SK-N-SH (cell line): ENCODE results near the gene TMEM245. TPM values are rescaled to one million over a fixed set of nuclear protein-coding genes. Genes with fewer than 3 reads are reported as not detected.

Experiments used
- CTCF ChIA-PET: fragments of 300-600, 350-600 bp; formaldehyde crosslinking; extraction: SDS; loops from one replicate; lab custom pipeline; 2021; lab: Yijun Ruan, JAX
- POLR2A ChIA-PET: fragments of 350-600 bp; sonication (Branson Sonifier 250); formaldehyde crosslinking; extraction: SDS; loops from one replicate; lab custom pipeline; 2020; ENCODE audit warnings: antibody characterized with exemption, inconsistent platforms; lab: Yijun Ruan, JAX
- DNase-seq: peaks from one replicate; pipeline ENCODE4 v3.0.0; 2012
- H2AFZ ChIP-seq: fragments of 200-600 bp; sonication (generic); 2 replicates; pipeline ENCODE4 v1.8.1; 2016; ENCODE audit warnings: antibody characterized with exemption, mild to moderate bottlenecking, low read depth
- H3F3A ChIP-seq: fragments of 200-600 bp; sonication (generic); replicated peaks from 2 replicates; pipeline ENCODE3; 2016; ENCODE audit warnings: antibody characterized with exemption, mild to moderate bottlenecking; ENCODE audit not compliant: insufficient read depth
- H3K27ac ChIP-seq, 2 experiments: fragments of 200-500 bp in 1 of 2; fragments of 200-600 bp in 1 of 2; sonication (Bioruptor generic) in 1 of 2; sonication (generic), shearing (Covaris generic) in 1 of 2; 2 replicates each; pipeline versions ENCODE4 v1.5.1 to v1.6.1; 2014 to 2016; ENCODE audit warnings: low read depth in 2 of 2, inconsistent platforms in 1 of 2, low read length in 1 of 2, mild to moderate bottlenecking in 1 of 2, mixed read lengths in 1 of 2
- H3K27me3 ChIP-seq: fragments of 200-600 bp; sonication (generic), shearing (Covaris generic); 2 replicates; pipeline ENCODE4 v1.6.1; 2016; ENCODE audit warnings: mixed run types; ENCODE audit not compliant: insufficient read depth
- H3K36me3 ChIP-seq, 2 experiments: fragments of 200-500 bp in 1 of 2; fragments of 200-600 bp in 1 of 2; sonication (Bioruptor generic) in 1 of 2; sonication (generic) in 1 of 2; replicated peaks in 1 of 2; 2 replicates each; pipeline versions ENCODE3 to v1.5.1; 2014 to 2016; ENCODE audit warnings: low read length in 1 of 2, mild to moderate bottlenecking in 1 of 2; ENCODE audit not compliant: insufficient read depth in 2 of 2, control insufficient read depth in 1 of 2
- H3K4me1 ChIP-seq, 2 experiments: fragments of 200-500 bp in 1 of 2; fragments of 200-600 bp in 1 of 2; sonication (Bioruptor generic) in 1 of 2; sonication (generic), shearing (Covaris generic) in 1 of 2; 2 replicates each; pipeline versions ENCODE4 v1.5.1 to v1.6.1; 2014 to 2016; ENCODE audit warnings: low read depth in 1 of 2, low read length in 1 of 2, mixed run types in 1 of 2; ENCODE audit not compliant: insufficient read depth in 2 of 2, control insufficient read depth in 1 of 2
- H3K4me2 ChIP-seq: fragments of 200-600 bp; sonication (generic), shearing (Covaris generic); 2 replicates; pipeline ENCODE4 v1.6.1; 2017; ENCODE audit warnings: mixed run types
- H3K4me3 ChIP-seq, 2 experiments: fragments of 200-500 bp in 1 of 2; fragments of 200-600 bp in 1 of 2; sonication (Bioruptor generic) in 1 of 2; sonication (generic), shearing (Covaris generic) in 1 of 2; 2 replicates each; pipeline versions ENCODE4 v1.5.1 to v1.8.1; 2014 to 2016; ENCODE audit warnings: low read depth in 2 of 2, inconsistent platforms in 1 of 2, low read length in 1 of 2, mild to moderate bottlenecking in 1 of 2, mixed read lengths in 1 of 2, moderate library complexity in 1 of 2
- H3K79me2 ChIP-seq: fragments of 200-600 bp; sonication (generic); 2 replicates; pipeline ENCODE4 v1.8.1; 2017; ENCODE audit warnings: mild to moderate bottlenecking; ENCODE audit not compliant: insufficient read depth
- H3K9ac ChIP-seq: fragments of 200-600 bp; sonication (generic); 2 replicates; pipeline ENCODE4 v1.6.1; 2017; ENCODE audit warnings: mixed run types
- H3K9me2 ChIP-seq: fragments of 200-600 bp; sonication (generic); 2 replicates; pipeline ENCODE4 v1.6.1; 2017; ENCODE audit warnings: mixed run types
- H3K9me3 ChIP-seq: fragments of 200-600 bp; sonication (generic); 2 replicates; pipeline ENCODE4 v1.6.1; 2017; ENCODE audit warnings: mixed run types, mild to moderate bottlenecking, moderate library complexity
- H4K20me1 ChIP-seq: fragments of 200-600 bp; sonication (generic); 2 replicates; pipeline ENCODE4 v1.6.1; 2017; ENCODE audit warnings: mild to moderate bottlenecking, mixed run types; ENCODE audit not compliant: insufficient read depth
- CHD2 ChIP-seq: fragments of 150-350 bp; IDR thresholded peaks from 2 replicates; pipeline ENCODE4 v1.6.1; 2018; ENCODE audit warnings: low read length; ENCODE audit not compliant: partially characterized antibody
- EP300 ChIP-seq, 2 experiments: IDR thresholded peaks; 2 replicates each; pipeline versions ENCODE4 v1.4.0 to v1.6.1; 2012; ENCODE audit warnings: borderline replicate concordance in 1 of 2, low read depth in 1 of 2, low read length in 1 of 2
- EZH2phosphoT487 ChIP-seq: fragments of 200-600 bp; sonication (generic); IDR thresholded peaks from 2 replicates; pipeline ENCODE4 v1.6.1; 2017; ENCODE audit warnings: low read depth, mixed run types, mild to moderate bottlenecking, antibody characterized with exemption, moderate library complexity, borderline replicate concordance
- FOSL2 ChIP-seq: IDR thresholded peaks from 2 replicates; pipeline ENCODE4 v1.4.0; 2012; ENCODE audit warnings: low read depth, mild to moderate bottlenecking, moderate library complexity, borderline replicate concordance
- FOXJ3 ChIP-seq: sonication (generic); formaldehyde crosslinking; IDR thresholded peaks from 2 replicates; pipeline ENCODE4 v1.5.1; 2020; ENCODE audit warnings: mild to moderate bottlenecking, missing genetic modification reagents
- JUND ChIP-seq: IDR thresholded peaks from 2 replicates; pipeline ENCODE4 v1.4.0; 2012
- MXI1 ChIP-seq: IDR thresholded peaks from 2 replicates; pipeline ENCODE4 v1.6.1; 2012; ENCODE audit warnings: mild to moderate bottlenecking, low read depth, low read length, improper control_type of control experiment
- NFIC ChIP-seq: IDR thresholded peaks from 2 replicates; pipeline ENCODE4 v1.4.0; 2012; ENCODE audit warnings: borderline replicate concordance
- NRF1 ChIP-seq: IDR thresholded peaks from 2 replicates; pipeline ENCODE4 v1.6.1; 2012; ENCODE audit warnings: low read depth, mild to moderate bottlenecking, low read length
- POLR2AphosphoS5 ChIP-seq: IDR thresholded peaks from 2 replicates; pipeline ENCODE4 v1.6.1; 2012; ENCODE audit warnings: low read depth, low read length
- RCOR1 ChIP-seq: fragments of 150-350 bp; IDR thresholded peaks from 2 replicates; pipeline ENCODE4 v1.6.1; 2017; ENCODE audit warnings: antibody characterized with exemption, low read length
- RXRA ChIP-seq: IDR thresholded peaks from 2 replicates; pipeline ENCODE4 v1.4.0; 2012; ENCODE audit warnings: low read depth, mild to moderate bottlenecking, borderline replicate concordance
- SIN3A ChIP-seq: IDR thresholded peaks from 2 replicates; pipeline ENCODE4 v1.6.1; 2012; ENCODE audit warnings: low read depth, mild to moderate bottlenecking, low read length, moderate library complexity, borderline replicate concordance
- SMC3 ChIP-seq: IDR thresholded peaks from 2 replicates; pipeline ENCODE4 v1.6.1; 2012; ENCODE audit warnings: low read depth, low read length, improper control_type of control experiment
- TEAD4 ChIP-seq: IDR thresholded peaks from 2 replicates; pipeline ENCODE4 v1.4.0; 2012; ENCODE audit warnings: mild to moderate bottlenecking, borderline replicate concordance; ENCODE audit not compliant: insufficient read depth
- YY1 ChIP-seq: IDR thresholded peaks from 2 replicates; pipeline ENCODE4 v1.4.0; 2012; ENCODE audit warnings: low read depth, mild to moderate bottlenecking
- WGBS: methylation state at CpG from one replicate; pipeline ENCODE4 v1.1.6; 2017; ENCODE audit warnings: low lambda C conversion rate; 5-methylcytosine and 5-hydroxymethylcytosine counted together
- polyA plus RNA-seq, 3 experiments: library from polyadenylated mRNA; depleted of rRNA; stranded (reverse); fragments of >200 nt; gene quantifications; 2 replicates each; pipeline ENCODE4 v1.2.3, GENCODE V29; 2012
- TF ChIP-seq, protein P1 (sequence below): fragments of 150-350 bp; IDR thresholded peaks from 2 replicates; pipeline ENCODE4 v1.6.1; 2016; ENCODE audit warnings: mild to moderate bottlenecking, low read depth, low read length
- TF ChIP-seq, protein P2 (sequence below): IDR thresholded peaks from 2 replicates; pipeline ENCODE4 v1.4.0; 2012; ENCODE audit warnings: low read depth, borderline replicate concordance
- TF ChIP-seq, protein P3 (sequence below): fragments of 200-600 bp; sonication (generic); IDR thresholded peaks from 2 replicates; pipeline ENCODE4 v1.6.1; 2017; ENCODE audit warnings: antibody characterized with exemption, mild to moderate bottlenecking, moderate library complexity

Gene TMEM245
- polyA plus RNA-seq, 1 of the 3 experiments (the other 2 are of a cell fraction) = 17.5 TPM

DNA sequence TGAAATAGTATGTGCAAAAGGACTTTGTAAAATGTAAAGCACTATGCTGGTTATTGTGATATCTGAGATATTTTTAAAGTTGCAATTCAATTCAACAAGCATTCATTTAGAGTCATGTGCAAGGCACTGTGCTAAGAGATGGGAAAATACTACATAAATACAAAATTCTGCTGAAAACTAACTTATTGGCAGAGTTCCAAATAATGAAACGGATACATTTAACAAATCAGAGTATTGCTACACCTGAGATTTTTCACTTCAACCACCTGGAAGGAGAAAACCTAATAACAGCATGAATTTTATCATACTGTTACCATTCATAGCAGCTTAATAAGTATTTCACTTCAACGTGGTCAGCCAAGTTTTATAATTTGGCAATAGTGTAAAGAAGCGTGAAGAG lies 100.3 kb downstream of the TMEM245 start:
- Histone ChIP-seq H3K4me2 (no peak overlapping the region), H3K36me3 (peaks cover 30 to 39% of the 10 kb centered on the region in 2 experiments), H3K79me2 (peaks cover 13% of the 10 kb centered on the region; the same call in 1 of the 2 replicates), H3K4me1 (no peaks in the 10 kb centered on the region; a peak in 1 of 4 replicates), H3F3A (peaks cover 15% of the 10 kb centered on the region), H3K27ac (no peak overlapping the region), H3K4me3 (no peak overlapping the region), H3K27me3 (no peaks in the 10 kb centered on the region), H3K9me3 (no peaks in the 10 kb centered on the region), H4K20me1 (no peaks in the 10 kb centered on the region), H2AFZ (no peak overlapping the region), H3K9ac (no peak overlapping the region), H3K9me2 (no peaks in the 10 kb centered on the region)
- POLR2A ChIA-PET = no interaction called here
- TF ChIP-seq EP300 (IDR thresholded peaks at IDR 0.05; ENCODE audit: borderline replicate concordance in 1 of 2, low read depth in 1 of 2, low read length in 1 of 2) (no peak), POLR2AphosphoS5 (no peak), CHD2 (no peak), FOSL2 (no peak), NRF1 (no peak), TEAD4 (no peak), JUND (no peak), RXRA (no peak), MXI1 (no peak), RCOR1 (no peak), FOXJ3 (CRISPR knock-in tag) (no peak), SMC3 (no peak), YY1 (no peak), NFIC (no peak), SIN3A (no peak), EZH2phosphoT487 (no peak)
- TF ChIP-seq, protein P1, sequence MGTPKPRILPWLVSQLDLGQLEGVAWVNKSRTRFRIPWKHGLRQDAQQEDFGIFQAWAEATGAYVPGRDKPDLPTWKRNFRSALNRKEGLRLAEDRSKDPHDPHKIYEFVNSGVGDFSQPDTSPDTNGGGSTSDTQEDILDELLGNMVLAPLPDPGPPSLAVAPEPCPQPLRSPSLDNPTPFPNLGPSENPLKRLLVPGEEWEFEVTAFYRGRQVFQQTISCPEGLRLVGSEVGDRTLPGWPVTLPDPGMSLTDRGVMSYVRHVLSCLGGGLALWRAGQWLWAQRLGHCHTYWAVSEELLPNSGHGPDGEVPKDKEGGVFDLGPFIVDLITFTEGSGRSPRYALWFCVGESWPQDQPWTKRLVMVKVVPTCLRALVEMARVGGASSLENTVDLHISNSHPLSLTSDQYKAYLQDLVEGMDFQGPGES = no peak
- TF ChIP-seq, protein P2, sequence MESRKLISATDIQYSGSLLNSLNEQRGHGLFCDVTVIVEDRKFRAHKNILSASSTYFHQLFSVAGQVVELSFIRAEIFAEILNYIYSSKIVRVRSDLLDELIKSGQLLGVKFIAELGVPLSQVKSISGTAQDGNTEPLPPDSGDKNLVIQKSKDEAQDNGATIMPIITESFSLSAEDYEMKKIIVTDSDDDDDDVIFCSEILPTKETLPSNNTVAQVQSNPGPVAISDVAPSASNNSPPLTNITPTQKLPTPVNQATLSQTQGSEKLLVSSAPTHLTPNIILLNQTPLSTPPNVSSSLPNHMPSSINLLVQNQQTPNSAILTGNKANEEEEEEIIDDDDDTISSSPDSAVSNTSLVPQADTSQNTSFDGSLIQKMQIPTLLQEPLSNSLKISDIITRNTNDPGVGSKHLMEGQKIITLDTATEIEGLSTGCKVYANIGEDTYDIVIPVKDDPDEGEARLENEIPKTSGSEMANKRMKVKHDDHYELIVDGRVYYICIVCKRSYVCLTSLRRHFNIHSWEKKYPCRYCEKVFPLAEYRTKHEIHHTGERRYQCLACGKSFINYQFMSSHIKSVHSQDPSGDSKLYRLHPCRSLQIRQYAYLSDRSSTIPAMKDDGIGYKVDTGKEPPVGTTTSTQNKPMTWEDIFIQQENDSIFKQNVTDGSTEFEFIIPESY = no peak
- TF ChIP-seq, protein P3, sequence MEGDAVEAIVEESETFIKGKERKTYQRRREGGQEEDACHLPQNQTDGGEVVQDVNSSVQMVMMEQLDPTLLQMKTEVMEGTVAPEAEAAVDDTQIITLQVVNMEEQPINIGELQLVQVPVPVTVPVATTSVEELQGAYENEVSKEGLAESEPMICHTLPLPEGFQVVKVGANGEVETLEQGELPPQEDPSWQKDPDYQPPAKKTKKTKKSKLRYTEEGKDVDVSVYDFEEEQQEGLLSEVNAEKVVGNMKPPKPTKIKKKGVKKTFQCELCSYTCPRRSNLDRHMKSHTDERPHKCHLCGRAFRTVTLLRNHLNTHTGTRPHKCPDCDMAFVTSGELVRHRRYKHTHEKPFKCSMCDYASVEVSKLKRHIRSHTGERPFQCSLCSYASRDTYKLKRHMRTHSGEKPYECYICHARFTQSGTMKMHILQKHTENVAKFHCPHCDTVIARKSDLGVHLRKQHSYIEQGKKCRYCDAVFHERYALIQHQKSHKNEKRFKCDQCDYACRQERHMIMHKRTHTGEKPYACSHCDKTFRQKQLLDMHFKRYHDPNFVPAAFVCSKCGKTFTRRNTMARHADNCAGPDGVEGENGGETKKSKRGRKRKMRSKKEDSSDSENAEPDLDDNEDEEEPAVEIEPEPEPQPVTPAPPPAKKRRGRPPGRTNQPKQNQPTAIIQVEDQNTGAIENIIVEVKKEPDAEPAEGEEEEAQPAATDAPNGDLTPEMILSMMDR = no peak
- WGBS = 85% methylated on average over 3 of the region's 3 CpGs
- CTCF ChIA-PET = no interaction called here
- no peak for DNase-seq
